NCI-H1092 (cell line): ENCODE measurements around the gene ZDHHC1.

Source experiments
- DNase-seq: peaks from one replicate; lab custom pipeline; 2025; lab: John Stamatoyannopoulos, UW

Gene ZDHHC1

DNA sequence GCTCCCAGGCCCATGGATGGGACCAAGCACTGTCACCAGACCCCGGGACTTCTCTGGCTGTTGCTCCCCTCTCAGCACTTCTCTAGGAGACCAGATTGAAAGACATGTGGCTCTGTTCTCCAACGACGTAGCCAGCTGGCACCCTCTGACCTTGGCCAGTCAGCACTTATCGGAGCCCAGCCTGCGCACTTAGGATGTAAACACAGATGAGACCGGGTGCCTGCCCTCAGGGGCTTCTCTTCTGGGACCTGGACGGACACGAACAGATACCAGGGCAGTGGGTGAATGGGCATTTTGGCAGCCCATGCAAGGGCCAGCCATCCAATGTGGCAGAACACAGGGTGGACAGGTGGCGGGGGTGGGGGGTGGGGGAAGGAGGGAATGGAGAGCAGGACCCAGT lies 6.6 kb downstream of the ZDHHC1 start:
- DNase-seq = no peak

DNA sequence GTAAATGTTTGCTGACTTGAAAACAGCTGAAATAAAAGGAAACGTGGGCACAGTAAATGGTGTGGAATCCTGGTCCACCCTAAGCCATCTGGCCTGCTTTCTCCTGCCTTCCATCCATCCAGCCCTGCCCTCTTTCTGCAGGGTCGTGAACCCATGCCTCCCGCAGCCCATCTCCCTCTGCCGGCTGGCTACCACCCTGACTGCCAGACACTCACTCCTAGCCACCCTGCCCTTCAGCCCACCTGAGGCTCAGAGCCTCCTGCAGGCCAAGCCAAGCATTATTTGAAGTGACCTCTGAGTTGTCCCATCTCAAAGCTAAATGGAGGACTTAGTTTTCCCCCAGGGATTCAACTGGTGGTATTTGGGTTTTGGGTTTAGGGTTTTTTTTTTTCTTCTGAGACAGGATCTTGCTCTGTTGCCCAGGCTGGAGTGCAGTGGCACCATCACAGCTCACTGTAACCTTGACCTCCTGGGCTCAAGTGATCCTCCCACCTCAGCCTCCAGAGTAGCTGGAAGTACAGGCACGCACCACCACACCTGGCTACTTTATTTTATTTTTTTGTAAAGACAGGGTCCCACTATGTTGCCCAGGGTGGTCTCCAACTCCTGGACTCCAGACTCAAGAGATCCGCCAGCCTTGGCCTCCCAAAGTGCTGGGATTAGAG lies 8.4 kb downstream of the ZDHHC1 start:
- no peak for DNase-seq

DNA sequence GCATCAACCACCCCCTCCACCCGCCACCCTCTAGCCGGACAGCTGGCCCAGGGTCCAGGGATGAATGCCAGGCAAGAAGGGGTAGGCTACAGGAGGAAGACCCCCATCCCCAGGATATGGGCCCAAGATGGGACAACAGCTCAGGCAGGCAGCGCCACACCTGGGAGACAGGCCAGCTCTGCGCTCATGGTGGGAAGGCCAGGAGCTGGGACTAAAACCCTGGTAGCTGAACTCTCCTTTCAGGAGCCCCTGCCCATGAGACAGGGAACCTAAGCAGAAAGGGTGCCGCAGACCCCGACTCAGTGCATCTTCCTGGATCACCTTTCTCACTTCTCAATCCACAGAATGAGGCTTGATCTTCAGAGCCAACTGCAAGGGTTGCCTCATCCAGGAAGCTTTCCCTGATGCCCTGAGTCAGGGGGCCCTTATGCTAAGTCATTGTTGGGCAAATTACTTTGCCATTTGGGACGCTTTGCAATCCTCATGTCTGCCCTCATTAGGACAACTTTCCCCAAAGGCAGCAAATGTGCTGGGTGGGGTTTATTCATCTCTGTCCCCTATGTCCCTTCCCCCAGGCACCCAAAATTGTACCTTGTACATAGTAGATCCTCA lies 9.0 kb downstream of the ZDHHC1 start:
- no peak for DNase-seq

GRCh38 chr16:67406111-67406971 lies 9.9 kb downstream of the ZDHHC1 start:
- no peak for DNase-seq

DNA sequence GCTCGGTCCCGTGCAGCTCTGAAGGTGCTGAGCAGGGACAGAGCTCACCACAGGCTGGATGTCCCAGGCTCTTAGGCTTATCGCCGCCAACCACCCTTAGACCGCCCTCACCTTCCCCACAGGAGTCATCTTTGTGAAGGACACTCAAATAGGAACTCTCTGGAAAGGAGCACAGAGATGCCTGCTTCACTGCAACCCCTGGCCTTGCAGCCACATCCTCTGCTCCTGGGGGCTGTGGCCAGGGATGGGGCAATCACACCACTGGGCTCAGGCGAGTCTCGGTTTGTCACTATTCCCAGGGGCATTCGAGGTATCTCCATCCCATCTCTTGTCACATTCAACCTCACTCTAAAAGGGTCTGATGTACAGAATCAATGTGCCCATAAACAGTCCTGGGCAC lies 10.9 kb downstream of the ZDHHC1 start:
- no peak for DNase-seq

- DNase-seq = no peak
These were observed 11.5 kb downstream of the ZDHHC1 start for GRCh38 chr16:67404740-67405226.

GRCh38 chr16:67403976-67404555 lies 12.2 kb downstream of the ZDHHC1 start:
- no peak for DNase-seq

- no peak for DNase-seq
These were observed 15.4 kb downstream of the ZDHHC1 start for GRCh38 chr16:67400901-67401300.

- peak; percentile 77 for DNase-seq
These were observed 16.2 kb downstream of the ZDHHC1 start for GRCh38 chr16:67399749-67400704.

DNA sequence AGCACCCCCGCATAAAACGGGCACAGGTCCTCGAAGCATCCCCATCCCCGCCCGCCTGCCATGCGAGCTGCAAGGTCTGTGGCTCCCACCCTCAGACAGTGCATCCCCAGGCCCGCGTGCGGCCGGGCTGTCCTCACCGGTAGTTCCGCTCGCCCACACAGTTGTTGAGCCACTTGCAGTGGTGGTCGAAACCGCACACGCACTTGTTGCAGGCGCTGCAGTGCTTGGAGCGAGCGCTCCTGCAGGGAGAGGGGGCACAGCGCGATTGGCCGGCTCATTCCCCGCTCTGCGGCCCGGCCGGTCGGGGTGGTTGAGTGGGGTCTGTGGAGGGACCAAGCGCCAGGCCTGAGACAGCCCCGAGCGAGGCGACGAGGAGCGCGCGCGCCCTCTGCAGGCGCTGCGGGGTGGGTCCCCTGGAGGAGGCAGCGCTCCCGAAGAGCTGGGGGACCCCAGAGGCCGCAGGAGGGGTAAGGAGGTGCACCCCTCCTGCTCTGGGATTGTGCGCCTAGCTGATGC lies 17.0 kb downstream of the ZDHHC1 start:
- no peak for DNase-seq

GRCh38 chr16:67398546-67399217 lies 17.6 kb downstream of the ZDHHC1 start:
- DNase-seq = no peak

DNA sequence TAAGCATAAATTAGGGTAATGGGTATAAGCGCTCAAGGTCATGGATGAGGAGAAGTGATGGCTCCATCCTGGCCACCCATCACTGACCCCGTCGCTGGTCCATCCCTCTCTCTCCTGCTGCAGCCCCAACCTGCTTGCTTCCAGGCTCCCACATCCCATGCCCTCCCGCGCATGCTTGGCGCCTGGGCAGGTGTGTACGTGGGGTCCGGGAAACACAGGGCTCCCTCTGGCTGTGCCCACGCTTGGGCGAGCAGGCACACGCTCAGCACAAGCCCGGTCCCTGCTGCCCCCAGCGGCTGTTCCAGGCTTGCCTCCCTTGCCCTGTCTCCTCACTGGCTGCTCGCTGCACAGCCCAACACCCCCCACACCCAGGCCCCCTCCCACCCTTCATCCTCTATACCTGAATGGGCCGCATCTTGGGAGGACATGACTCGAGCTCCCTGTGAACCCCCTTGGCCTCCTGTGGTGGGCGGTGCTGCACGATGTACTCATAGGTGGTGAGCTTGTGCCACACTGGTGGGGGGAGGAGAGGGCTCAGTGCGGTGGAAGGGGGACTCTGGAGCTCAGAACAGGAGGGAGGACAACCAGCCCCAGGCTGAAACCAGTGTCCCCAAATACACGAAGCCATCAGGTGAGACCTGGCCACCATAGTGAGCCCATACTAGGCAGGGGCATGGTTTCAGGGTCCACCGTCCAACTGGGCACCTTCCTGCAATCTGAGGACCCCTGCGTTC lies 18.3 kb downstream of the ZDHHC1 start:
- DNase-seq = no peak

GRCh38 chr16:67397036-67397801 lies 19.1 kb downstream of the ZDHHC1 start:
- DNase-seq = no peak

- peak; percentile 91 for DNase-seq
These were observed 19.9 kb downstream of the ZDHHC1 start for GRCh38 chr16:67396159-67397035.

GRCh38 chr16:67395458-67396158 lies 20.7 kb downstream of the ZDHHC1 start:
- peak; percentile 95 for DNase-seq

GRCh38 chr16:67395105-67395457 lies 21.2 kb downstream of the ZDHHC1 start:
- no peak for DNase-seq
